GM13976 (cell line): ENCODE results near the gene KRTAP1-4.

Source experiments
- DNase-seq: peaks from one replicate; pipeline ENCODE4 v3.0.0; 2012; ENCODE audit warnings: low spot score
- in situ Hi-C: fragments of 300-500 bp; cut with MboI; formaldehyde crosslinking; loops from one replicate; pipeline ENCODE4 v1.12.0; 2022; ENCODE audit warnings: low sequenced_read_pairs, mixed read lengths, inconsistent platforms; ENCODE audit not compliant: unreplicated experiment
- TF ChIP-seq, protein P1 (sequence below): IDR thresholded peaks from 2 replicates; pipeline ENCODE4 v1.5.1; 2012; ENCODE audit warnings: borderline replicate concordance, mild to moderate bottlenecking; ENCODE audit not compliant: insufficient read depth; ENCODE audit errors: extremely low read depth, missing control alignments, control extremely low read depth

KRTAP1-4 gene, protein sequence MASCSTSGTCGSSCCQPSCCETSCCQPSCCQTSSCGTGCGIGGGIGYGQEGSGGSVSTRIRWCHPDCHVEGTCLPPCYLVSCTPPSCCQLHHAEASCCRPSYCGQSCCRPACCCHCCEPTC

DNA sequence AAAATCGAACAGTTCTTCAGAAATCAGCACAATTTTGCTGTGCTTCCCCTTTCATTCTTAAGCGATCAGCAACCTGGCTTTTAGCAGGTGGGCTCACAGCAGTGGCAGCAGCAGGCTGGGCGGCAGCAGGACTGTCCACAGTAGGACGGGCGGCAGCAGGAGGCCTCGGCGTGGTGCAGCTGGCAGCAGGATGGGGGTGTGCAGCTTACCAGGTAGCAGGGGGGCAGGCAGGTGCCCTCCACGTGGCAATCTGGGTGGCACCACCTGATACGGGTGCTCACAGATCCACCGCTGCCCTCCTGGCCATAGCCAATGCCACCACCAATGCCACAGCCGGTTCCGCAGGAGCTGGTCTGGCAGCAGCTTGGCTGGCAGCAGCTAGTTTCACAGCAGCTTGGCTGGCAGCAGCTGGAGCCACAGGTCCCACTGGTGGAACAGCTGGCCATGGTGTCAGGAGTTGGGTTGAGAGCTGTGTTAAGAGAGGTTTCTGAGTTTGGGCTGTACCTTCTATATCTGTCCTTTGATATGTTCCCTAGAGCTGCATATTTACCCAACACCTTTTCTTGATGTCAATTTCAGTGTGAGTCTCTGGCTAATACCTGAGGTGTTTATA is at the start of gene KRTAP1-4:
Gene KRTAP1-4 (minus strand): TSS at position 563 of the 613 bp plus-strand sequence. CDS start 117 bp downstream, at position 446.
- in situ Hi-C loops = no loop called here
- TF ChIP-seq, protein P1, sequence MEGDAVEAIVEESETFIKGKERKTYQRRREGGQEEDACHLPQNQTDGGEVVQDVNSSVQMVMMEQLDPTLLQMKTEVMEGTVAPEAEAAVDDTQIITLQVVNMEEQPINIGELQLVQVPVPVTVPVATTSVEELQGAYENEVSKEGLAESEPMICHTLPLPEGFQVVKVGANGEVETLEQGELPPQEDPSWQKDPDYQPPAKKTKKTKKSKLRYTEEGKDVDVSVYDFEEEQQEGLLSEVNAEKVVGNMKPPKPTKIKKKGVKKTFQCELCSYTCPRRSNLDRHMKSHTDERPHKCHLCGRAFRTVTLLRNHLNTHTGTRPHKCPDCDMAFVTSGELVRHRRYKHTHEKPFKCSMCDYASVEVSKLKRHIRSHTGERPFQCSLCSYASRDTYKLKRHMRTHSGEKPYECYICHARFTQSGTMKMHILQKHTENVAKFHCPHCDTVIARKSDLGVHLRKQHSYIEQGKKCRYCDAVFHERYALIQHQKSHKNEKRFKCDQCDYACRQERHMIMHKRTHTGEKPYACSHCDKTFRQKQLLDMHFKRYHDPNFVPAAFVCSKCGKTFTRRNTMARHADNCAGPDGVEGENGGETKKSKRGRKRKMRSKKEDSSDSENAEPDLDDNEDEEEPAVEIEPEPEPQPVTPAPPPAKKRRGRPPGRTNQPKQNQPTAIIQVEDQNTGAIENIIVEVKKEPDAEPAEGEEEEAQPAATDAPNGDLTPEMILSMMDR = no peak
- DNase-seq = no peak

DNA sequence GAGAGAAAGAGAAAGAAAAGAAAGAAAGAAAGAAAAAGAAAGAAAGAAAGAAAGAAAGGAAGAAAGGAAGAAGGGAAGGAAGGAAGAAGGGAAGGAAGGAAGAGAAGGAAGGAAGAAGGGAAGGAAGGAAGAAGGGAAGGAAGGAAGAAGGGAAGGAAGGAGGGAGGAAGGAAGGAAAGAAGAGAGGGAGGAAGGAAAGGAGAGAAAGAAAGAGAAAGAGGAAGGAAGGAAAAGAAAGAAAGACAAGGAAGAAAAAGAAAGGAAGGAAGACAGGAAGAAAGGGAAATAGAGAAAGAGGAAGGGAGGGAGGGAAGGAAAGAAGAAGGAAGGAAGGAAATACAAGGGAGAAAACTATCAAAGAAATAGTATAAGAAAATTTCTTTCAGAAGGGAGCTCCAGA is 46.8 kb upstream of the KRTAP1-4 start:
- in situ Hi-C loops = no loop called here
- no peak for DNase-seq
- TF ChIP-seq, protein P1 = no peak

DNA sequence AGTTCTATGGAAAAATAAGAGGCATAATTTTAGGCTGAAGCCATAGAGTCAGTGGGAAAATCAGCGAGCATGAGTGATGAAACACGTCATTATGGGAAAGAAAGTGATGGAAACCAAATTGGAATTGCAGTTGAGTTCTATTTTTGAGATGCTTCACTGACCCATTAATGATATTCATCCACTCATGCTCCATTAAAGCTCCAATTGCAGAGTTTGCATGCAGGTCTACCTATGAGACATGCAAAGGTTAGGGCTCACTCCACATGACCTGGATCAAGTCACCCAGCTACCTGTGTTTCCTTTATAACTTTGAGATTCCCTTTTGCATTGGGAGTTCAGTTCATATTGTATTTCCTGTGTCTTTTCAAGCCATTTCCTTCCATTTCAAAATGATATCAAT is 43.7 kb upstream of the KRTAP1-4 start:
- TF ChIP-seq, protein P1 = no peak
- in situ Hi-C loops = no loop called here
- no peak for DNase-seq

DNA sequence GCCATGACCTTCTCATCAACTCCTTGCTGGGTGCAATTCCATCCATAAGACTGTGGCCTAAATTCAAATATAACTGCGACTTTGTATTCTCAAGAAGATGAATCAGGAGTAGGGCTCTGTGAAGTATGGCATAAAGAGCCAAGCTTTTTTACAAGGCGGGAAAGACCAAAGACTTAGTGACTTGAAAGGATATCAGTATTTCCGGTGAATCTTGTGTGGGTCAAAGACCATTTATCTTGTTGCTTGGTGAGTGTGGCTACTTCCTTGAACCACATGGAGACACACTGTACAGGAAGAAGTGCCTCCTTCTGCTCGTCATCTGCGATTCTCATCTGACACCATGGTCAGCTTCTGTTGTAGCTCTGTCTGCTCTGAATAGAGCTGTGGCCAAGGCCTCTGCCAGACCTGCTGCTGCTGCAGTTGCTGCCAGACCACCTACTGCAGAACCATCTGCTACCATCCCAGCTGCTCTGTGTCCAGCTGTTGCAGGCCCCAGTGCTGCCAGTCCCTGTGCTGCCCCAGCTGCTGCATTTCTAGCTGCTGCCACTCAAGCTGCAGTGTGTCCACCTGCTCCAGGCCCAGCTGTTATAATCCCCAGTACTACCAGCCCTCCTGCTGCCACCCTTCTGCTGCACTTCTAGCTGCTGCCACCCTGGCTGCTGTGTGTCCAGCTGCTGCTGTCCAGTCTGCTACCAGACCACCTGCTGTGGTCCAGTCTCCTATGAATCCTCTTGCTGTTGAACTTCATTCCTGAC is 41.8 kb upstream of the KRTAP1-4 start:
- no peak for DNase-seq
- TF ChIP-seq, protein P1 = no peak
- in situ Hi-C loops = no loop called here

DNA sequence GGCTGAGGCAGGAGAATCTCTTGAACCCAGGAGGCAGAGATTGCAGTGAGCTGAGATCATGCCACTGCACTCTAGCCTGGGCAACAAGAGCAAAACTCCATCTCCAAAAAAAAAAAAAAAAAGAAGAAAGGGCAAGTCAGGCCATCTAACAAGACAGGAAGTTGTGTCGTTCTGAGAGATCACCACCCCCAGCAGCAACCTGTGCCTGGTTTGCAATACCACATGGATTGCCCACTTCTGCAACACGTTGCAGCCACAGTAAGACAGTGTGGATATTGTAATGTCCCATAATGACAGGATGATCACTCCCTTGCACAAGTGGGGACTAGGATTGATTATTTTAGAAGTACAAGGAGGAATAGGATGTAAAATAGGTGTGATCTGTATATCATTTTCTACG is 39.0 kb upstream of the KRTAP1-4 start:
- no peak for DNase-seq
- TF ChIP-seq, protein P1 = no peak
- in situ Hi-C loops = no loop called here

DNA sequence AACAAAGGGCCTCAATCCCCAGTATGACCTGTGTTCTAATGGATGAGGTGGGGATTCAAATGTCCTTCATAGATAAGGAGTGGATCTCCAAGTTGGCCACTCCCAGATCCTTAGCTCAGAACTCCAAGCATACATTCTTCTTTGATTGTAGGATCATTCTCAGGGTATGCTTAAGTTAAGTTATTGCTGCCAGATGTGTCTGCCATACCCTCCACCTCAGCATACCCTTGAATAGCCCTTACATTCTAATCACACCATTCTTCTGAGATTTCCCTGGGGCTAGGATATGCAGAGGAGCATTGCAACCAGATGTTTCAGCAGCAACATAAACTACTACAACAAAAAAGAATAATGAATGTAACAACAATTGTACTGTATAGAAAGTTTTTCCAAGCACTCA is 37.3 kb upstream of the KRTAP1-4 start:
- no peak for DNase-seq
- in situ Hi-C loops = no loop called here
- TF ChIP-seq, protein P1 = no peak
